Dedifferentiated amniotic fluid mesenchymal stem cell (primary cell): ENCODE measurements around the gene GCFC2.
"Not testable (repeated sequence)": the region's sequence is repeated elsewhere in the genome, so short reads cannot be mapped to it uniquely, and the experiment has no call there.

Experiments
- DNase-seq: peaks from one replicate; pipeline ENCODE4 v3.0.0-alpha.2; 2016; ENCODE audit errors: extremely low spot score

Gene GCFC2

GRCh38 chr2:75710577-75711253 is at the start of gene GCFC2:
Gene GCFC2 (minus strand): TSS chr2:75710915. CDS start chr2:75710855, 60 bp downstream.
- peak; percentile 74 for DNase-seq

GRCh38 chr2:75752828-75753227 is 42.1 kb upstream of the GCFC2 start:
- DNase-seq: no peak

DNA sequence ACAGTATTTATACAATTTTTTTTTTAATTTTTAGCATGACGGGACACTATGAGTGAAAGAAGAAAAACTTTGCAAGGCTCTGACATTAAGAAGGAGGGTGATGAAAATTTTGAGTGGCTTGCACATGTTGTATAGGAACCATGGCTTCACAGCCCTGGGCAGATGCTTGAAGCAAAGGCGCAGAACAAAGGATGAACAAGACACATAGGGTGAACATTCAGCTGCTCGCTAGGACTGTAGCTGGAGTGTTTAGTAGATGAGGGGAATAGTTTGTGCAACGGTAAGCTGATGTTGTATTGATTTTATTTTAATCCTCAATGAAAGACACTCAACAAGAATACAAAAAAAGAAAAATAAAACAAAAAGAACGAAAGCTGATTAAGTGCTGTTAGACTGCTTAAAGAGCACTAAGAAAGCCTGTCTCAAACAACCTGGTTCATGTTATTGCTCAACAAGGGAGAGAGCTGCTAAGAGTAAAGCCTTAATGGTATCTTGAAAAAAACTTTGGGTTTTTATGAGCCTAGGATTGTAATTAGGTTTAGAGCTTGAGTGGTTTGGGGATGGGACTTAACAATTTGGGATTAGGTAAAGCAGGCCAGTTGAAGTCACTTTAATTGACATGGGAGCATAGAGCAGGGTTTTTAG is 41.2 kb upstream of the GCFC2 start:
- no peak for DNase-seq

- DNase-seq: no peak
Measured at GRCh38 chr2:75751360-75751759, 40.6 kb upstream of the GCFC2 start.

GRCh38 chr2:75737961-75738360 is 27.2 kb upstream of the GCFC2 start:
- DNase-seq: no peak

DNA sequence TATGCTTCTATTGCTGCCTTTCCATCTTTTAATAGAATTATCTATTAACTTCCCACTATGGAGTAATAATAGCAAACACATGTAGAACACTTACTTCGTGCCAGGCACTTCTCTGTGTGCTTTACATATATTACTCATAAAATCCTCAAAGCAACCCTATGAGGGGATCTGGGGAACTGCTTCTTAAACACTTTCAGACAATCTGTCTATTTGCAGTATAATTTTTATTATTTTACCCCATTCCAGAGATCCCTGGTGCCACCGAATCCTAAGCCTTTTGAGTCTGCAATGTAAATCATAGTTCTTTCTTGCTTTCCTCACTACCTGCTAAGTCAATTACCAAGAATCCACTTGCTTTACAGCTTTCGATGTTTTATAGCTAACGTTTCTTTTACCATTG is 25.6 kb upstream of the GCFC2 start:
- DNase-seq: no peak

DNA sequence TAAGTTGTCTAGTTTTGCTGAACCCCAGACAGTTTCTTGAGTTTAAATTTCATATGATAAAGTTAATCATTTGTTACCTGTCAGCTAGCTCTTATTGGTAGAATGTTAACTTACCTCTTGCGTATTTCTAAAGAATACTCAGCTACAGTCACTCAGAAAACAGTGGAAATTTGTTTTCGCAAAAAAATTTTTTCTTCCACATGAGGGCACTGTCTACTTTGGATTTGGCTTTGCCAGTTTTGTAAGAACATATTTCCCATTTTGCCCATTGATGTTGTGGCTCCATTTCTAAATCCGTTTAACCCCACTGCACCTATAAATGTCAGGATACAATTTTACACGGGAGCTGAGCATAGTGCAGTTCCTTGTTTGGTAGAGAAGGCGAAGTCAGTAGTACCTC is 19.1 kb upstream of the GCFC2 start:
- DNase-seq: no peak

GRCh38 chr2:75728614-75729419 is 18.1 kb upstream of the GCFC2 start:
- DNase-seq: no peak

GRCh38 chr2:75722687-75723086 is 12.0 kb upstream of the GCFC2 start:
- no peak for DNase-seq

DNA sequence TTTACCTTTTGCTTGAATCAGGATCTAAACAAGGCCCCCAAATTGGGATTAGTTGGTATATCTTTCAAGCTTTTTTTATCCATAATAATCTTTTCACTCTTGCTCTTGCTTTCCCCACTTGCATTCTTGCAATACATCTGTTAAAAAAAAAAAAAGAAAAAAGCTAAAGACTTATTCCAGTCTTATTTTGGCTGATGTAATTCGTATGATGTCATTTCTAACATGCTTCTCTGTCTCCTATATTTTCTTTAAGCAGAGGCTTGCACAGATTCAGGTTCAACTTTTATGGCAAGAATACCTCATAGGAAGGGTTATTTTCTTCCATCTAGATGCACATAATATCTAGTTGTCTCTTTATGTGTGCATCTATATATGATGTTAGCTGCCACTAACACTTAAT is 9.8 kb upstream of the GCFC2 start:
- DNase-seq: no peak

- no peak for DNase-seq
Measured at GRCh38 chr2:75719616-75720015, 8.9 kb upstream of the GCFC2 start.

DNA sequence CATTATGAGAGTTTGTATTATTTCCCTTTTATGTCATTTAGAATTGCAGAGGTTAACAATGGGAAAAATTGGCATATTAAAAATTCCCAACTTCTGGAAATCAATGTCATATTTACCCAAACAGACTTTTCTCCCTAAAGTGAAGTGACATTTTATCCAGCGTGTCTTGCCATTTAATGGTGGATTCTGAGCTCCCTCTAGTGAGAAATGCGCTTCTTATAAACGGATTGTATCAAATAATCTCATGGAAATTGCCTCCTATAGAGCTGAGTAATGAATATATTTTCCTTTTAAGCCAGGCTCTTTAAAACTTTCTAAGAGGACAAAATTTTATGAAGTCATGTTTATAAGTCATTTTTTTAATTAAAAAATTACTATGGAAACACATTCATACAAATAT is 5.7 kb upstream of the GCFC2 start:
- DNase-seq: no peak

- not testable (repeated sequence) for DNase-seq
Measured at GRCh38 chr2:75711590-75711989, 875 bp upstream of the GCFC2 start.

- DNase-seq: no peak
Measured at GRCh38 chr2:75710220-75710576, 517 bp downstream of the GCFC2 start.

- DNase-seq: no peak
Measured at GRCh38 chr2:75709297-75709696, 1.4 kb downstream of the GCFC2 start.

DNA sequence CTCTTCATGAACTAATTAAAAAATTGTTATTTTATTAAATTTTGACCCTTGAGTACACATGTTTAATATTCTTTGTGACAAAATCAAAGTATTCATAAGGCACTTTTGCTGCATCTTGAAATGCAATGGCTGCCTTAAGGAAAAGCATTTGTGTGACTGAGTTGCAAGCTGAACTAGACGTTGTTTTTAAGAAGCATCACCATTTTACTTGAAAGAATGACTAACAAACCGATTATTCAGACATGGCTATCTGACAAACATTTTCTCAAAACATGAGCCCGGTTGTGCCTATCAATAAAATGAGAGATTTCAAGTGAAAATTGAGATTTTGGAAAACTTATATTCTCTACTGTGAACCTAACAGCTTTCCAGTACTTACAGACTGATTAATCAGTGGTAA is 2.8 kb downstream of the GCFC2 start:
- DNase-seq: no peak

DNA sequence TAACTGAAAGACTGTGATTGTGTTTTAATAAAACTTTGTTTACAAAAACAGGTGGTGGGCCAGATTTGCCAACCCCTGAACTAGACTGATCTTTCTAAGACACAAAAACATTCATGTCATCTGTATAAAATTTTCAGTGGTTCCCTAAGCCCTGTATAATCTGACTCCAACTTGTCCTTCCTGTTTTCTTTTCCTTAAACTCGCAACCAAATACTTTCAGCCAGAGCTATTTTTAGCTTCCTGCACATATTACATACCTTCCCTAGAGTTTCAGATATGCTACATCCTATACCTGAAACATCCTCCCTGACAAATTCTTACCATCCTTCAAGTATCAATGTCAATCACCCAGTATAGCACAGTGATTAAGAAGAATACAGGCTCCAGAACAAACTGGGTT is 4.8 kb downstream of the GCFC2 start:
- no peak for DNase-seq

- no peak for DNase-seq
Measured at GRCh38 chr2:75703589-75704287, 7.0 kb downstream of the GCFC2 start.

- DNase-seq: no peak
Measured at GRCh38 chr2:75702593-75702992, 8.1 kb downstream of the GCFC2 start.

DNA sequence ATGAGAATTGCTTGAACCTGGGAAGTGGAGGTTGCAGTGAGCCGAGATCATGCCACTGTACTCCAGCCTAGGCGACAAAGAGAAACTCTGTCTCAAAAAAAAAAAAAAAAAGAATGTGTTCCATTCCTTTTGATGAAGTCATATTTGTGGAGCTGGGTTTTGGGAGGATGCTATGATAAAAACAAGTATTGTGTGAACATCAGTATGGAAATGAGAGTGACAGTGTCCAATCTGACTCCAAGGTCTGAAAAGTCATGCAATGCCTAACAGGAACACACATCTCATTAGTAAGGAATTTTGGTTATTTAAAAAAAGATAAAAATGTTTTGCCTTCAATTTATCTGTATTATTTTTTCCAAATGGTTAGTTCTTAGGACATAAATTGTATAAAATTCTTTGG is 11.8 kb downstream of the GCFC2 start:
- DNase-seq: no peak

- no peak for DNase-seq
Measured at GRCh38 chr2:75688196-75688595, 22.5 kb downstream of the GCFC2 start.

GRCh38 chr2:75683430-75683829 is 27.3 kb downstream of the GCFC2 start:
- not testable (repeated sequence) for DNase-seq
